Measurements from ENCODE around the gene SSPN.

SSPN gene

DNA sequence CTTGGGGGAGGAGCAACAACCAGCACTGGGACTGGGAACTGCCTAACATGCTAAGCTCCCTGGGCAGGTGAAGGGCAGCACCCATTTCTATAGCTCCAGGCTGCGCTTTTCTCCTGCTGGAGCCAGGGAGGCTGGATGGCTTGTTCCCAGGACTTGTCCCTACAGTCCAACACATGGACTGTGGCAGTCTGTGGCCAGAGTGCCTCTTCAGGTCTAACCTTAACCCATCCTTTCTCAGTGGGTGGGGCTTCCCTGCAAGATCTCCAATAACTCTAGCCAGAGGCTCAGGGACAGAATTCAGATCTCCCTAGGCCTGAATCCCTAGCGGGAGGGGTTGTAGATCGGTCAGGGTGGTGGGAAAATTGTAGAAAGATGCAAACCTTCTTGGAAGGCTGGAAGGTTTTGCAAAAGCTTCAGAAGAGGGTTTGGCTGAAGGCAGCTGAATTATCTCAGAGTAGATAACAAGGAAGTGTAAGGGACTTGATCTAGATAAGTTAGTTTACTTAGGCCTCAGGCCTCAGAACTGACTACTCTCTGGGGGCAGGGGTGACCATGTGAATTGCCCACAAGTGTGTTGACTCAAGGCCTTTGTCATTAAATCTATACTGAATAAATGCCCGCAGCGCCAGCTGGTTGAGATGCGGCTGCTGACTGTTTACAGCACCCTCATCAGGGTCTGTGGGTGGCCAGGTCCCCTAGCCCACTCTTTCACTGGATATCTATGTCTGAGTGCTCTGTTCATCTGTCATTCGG lies 60.7 kb downstream of the SSPN start:
- Histone ChIP-seq H3K27ac (ENCODE audit: low read length) (no peak overlapping the region), H3K4me1 (ENCODE audit: insufficient read depth, low read length) (no peaks in the 10 kb centered on the region), H3K9ac (ENCODE audit: low read depth, low read length) (no peak overlapping the region)

DNA sequence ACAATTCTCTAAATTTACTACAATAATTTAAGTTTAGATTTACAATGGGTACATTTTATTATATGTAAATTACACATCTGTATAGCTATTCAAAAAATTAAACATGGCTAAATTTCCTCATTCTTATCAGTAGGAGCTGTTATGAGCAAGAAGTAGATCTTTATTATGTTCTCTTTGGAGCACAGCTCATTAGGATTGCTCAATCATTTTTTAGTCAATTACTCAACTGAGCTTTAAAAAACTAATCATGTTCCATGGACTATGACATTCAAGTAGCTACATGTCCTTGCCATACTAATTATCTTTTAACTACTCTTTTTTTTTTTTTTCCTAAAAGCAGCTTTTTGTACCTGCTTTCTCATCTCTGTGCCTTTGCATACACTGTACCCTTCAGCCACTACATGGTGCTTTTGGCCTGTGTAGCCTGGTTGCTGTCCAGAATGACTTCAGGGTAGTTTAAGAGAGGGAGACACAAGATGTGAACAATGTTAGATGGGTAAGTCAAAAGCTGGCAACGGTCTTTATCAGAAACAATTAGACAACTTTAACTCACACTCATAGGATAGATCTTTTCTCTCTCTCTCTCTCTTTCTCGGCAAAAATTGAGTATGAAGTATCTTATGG lies 69.0 kb downstream of the SSPN start:
- H3K4me2 ChIP-seq (ENCODE audit: insufficient read depth, low read length) = no peak overlapping the region
- no peak overlapping the region for H3K9ac ChIP-seq (ENCODE audit: low read depth, low read length)
- H2AFZ ChIP-seq (ENCODE audit: low read depth, low read length) = no peak overlapping the region
- no peaks in the 10 kb centered on the region for H3K27me3 ChIP-seq (ENCODE audit: insufficient read depth, low read length, poor library complexity)
- H3K36me3 ChIP-seq (ENCODE audit: insufficient read depth, low read length) = no peaks in the 10 kb centered on the region
- ATAC-seq (ENCODE audit: insufficient read depth, low read depth) = no peak
- H3K4me1 ChIP-seq (ENCODE audit: insufficient read depth, low read length) = no peaks in the 10 kb centered on the region
- TF ChIP-seq EZH2 (IDR thresholded peaks at IDR 0.05; ENCODE audit: borderline replicate concordance, low read depth, low read length, severe bottlenecking) = no peak
- TF ChIP-seq, protein P1, sequence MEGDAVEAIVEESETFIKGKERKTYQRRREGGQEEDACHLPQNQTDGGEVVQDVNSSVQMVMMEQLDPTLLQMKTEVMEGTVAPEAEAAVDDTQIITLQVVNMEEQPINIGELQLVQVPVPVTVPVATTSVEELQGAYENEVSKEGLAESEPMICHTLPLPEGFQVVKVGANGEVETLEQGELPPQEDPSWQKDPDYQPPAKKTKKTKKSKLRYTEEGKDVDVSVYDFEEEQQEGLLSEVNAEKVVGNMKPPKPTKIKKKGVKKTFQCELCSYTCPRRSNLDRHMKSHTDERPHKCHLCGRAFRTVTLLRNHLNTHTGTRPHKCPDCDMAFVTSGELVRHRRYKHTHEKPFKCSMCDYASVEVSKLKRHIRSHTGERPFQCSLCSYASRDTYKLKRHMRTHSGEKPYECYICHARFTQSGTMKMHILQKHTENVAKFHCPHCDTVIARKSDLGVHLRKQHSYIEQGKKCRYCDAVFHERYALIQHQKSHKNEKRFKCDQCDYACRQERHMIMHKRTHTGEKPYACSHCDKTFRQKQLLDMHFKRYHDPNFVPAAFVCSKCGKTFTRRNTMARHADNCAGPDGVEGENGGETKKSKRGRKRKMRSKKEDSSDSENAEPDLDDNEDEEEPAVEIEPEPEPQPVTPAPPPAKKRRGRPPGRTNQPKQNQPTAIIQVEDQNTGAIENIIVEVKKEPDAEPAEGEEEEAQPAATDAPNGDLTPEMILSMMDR (IDR thresholded peaks at IDR 0.05; ENCODE audit: borderline replicate concordance, extremely low read depth, low read length, poor library complexity, severe bottlenecking) = no peak
- H4K20me1 ChIP-seq (ENCODE audit: insufficient read depth, low read length) = no peaks in the 10 kb centered on the region
- H3K79me2 ChIP-seq (ENCODE audit: insufficient read depth, low read length) = no peaks in the 10 kb centered on the region
- no peak overlapping the region for H3K27ac ChIP-seq (ENCODE audit: low read length)
- H3K9me3 ChIP-seq (ENCODE audit: insufficient read depth, low read length, severe bottlenecking) = no peaks in the 10 kb centered on the region
- no peak for DNase-seq
- no peak overlapping the region for H3K4me3 ChIP-seq (ENCODE audit: low read depth in 1 of 2, low read length in 2 of 2)

More for the DNA sequence above, 60.7 kb downstream of the SSPN start:
- Histone ChIP-seq H3K4me3 (ENCODE audit: low read depth in 1 of 2, low read length in 2 of 2) (no peak overlapping the region), H2AFZ (ENCODE audit: low read depth, low read length) (no peak overlapping the region), H3K79me2 (ENCODE audit: insufficient read depth, low read length) (no peaks in the 10 kb centered on the region), H3K36me3 (ENCODE audit: insufficient read depth, low read length) (no peaks in the 10 kb centered on the region), H4K20me1 (ENCODE audit: insufficient read depth, low read length) (no peaks in the 10 kb centered on the region), H3K4me2 (ENCODE audit: insufficient read depth, low read length) (no peak overlapping the region), H3K9me3 (ENCODE audit: insufficient read depth, low read length, severe bottlenecking) (peaks cover 12% of the 10 kb centered on the region), H3K27me3 (ENCODE audit: insufficient read depth, low read length, poor library complexity) (no peaks in the 10 kb centered on the region)
- no peak for ATAC-seq (ENCODE audit: insufficient read depth, low read depth)
- TF ChIP-seq, protein P1 (IDR thresholded peaks at IDR 0.05; ENCODE audit: borderline replicate concordance, extremely low read depth, low read length, poor library complexity, severe bottlenecking) = no peak
- TF ChIP-seq EZH2 (IDR thresholded peaks at IDR 0.05; ENCODE audit: borderline replicate concordance, low read depth, low read length, severe bottlenecking) = no peak
- DNase-seq = no peak

DNA sequence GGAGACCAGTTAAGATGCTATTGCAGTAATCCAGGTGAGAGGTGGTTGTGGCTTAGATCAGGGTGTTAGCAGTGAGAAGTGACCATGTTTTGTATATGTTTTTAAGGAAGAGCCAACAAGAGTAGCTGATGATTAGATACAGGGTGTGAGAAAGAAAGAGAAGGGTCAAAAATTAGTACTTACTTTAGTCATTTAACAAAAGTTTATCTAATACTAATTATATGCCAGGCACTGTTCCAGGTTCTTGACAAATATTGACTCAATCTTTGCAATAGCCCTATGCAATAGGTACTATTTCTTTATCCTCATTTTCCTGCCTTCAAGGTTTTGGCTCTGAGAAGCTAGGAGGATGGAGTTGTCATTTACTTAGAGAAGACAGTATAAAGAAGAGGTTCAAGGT lies 70.2 kb downstream of the SSPN start:
- Histone ChIP-seq H2AFZ (ENCODE audit: low read depth, low read length) (no peak overlapping the region), H3K27ac (ENCODE audit: low read length) (no peak overlapping the region), H3K36me3 (ENCODE audit: insufficient read depth, low read length) (no peaks in the 10 kb centered on the region), H3K79me2 (ENCODE audit: insufficient read depth, low read length) (no peaks in the 10 kb centered on the region), H4K20me1 (ENCODE audit: insufficient read depth, low read length) (no peaks in the 10 kb centered on the region), H3K9ac (ENCODE audit: low read depth, low read length) (no peak overlapping the region), H3K4me2 (ENCODE audit: insufficient read depth, low read length) (no peak overlapping the region), H3K9me3 (ENCODE audit: insufficient read depth, low read length, severe bottlenecking) (no peaks in the 10 kb centered on the region), H3K4me1 (ENCODE audit: insufficient read depth, low read length) (no peaks in the 10 kb centered on the region), H3K4me3 (ENCODE audit: low read depth in 1 of 2, low read length in 2 of 2) (no peak overlapping the region), H3K27me3 (ENCODE audit: insufficient read depth, low read length, poor library complexity) (no peaks in the 10 kb centered on the region)
- no peak for ATAC-seq (ENCODE audit: insufficient read depth, low read depth)
- TF ChIP-seq, protein P1 (IDR thresholded peaks at IDR 0.05; ENCODE audit: borderline replicate concordance, extremely low read depth, low read length, poor library complexity, severe bottlenecking) = no peak
- no peak for TF ChIP-seq EZH2 (IDR thresholded peaks at IDR 0.05; ENCODE audit: borderline replicate concordance, low read depth, low read length, severe bottlenecking)
- no peak for DNase-seq
